ENCODE results near the gene CMIP.

CMIP gene

GRCh38 chr16:81629034-81629802, 184.6 kb downstream of the CMIP start:
- peak; percentile 67 for DNase-seq

DNA sequence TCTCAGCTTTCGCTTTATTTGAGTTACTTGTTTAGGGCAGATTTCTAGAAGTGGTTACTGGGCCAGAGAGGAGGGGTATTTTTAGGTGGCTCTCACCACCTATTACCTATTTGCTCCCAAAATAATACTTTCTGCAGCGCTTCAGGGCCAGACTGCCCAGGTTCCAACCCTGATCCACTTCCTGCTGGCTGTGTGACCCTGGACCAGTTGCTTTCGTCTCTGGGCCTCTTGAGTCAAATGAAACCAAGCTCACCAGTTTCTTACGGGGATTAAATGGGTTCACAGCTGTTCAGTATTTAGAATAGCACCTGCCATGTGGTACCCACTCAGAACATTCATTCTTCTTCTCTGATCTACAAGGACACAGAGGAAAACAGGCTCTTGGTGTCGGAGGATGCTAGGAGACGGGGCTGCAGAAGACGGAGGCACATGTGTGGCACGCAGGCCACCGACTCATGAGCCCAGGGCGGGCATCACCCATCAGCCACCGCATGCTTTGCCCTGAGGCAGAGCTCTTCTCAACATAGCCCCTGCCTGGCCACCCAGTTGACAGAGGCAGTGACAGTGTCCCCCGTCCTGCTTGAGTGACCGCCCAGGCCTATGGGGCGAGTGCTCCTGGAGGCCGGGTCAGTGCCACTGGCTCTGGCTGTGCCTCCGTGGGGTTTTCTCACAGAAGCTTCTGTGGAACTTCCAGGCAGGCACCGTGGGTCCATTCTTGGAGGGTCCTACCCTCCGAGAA, 185.5 kb downstream of the CMIP start:
- no peak for DNase-seq

DNA sequence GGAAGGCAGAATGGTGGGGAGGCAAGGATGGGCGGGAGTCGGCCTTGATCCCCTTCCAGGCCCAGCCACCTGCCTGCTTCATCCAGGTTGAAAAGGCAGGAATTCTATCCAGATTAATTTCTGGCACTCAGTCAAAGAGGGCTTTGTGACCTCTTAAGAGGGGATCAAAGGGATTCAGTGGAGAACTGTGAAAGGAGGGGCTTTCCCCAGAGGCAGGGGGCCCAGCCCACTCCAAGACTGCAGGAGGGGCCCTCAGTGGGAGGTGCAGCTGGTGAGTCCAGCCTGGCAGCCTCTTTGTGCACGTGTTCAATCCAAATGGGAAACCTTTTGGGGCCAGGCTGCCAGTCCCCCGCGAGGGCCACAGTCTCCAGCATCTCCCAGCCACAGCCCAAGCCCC, 186.0 kb downstream of the CMIP start:
- no peak for DNase-seq

- DNase-seq, result peak; percentile 92
Observed at GRCh38 chr16:81632392-81633146, 188.0 kb downstream of the CMIP start.

DNA sequence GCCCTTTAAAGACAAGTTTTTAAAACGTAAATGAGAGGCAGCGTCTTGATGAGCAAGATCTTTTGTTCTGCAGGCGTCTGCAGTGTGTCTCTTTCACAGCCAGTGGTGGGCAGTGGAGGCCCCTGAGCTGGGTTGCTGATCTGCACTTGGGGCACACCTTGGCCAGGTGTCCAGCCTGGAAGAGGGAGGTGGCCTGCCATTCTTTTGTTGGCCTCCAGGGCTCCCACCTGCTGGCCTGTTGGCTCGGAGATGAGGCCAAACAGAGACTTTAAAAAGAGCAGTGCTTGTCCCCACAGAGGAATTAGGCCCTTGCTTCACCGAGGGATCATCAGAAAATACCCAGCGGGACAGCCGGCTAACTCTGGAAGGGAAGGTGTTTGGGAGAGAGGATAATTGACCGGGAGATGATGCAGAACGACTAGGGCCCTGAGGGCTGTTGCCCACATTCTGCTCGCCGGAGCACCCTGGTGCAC, 188.6 kb downstream of the CMIP start:
- no peak for DNase-seq

DNA sequence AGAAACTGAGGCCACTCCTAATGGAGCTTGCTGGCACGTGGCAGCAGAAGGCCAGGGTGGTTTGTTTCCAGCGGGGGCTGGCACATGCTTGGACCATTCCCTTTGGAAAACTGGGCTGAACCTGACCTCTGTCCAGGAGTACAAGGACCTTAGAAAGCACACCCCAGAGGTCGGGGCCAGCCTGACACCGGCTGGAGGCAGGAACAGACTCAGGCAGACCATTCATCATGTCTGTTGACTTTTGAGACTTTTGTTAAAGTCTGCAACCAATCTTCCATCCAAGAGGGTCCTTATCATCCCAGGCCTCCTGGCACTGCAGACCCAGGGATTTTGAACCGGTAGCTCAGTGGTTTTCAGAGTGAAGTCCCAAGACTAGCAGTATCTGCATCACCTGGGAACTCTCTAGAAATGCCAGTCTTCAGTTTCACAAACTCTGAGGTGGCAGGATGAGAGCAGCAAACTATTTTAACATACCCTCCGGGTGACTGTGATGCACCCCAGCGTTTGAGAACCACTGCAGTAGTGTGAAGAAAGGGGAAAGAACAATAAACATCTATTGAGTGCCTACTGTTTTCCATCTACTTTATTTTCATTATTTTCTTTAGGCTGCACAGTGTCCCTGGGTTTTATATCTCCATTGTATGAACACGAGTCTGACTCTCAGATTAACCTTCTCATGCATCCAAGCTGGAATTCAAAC, 189.2 kb downstream of the CMIP start:
- DNase-seq, result peak; percentile 79

DNA sequence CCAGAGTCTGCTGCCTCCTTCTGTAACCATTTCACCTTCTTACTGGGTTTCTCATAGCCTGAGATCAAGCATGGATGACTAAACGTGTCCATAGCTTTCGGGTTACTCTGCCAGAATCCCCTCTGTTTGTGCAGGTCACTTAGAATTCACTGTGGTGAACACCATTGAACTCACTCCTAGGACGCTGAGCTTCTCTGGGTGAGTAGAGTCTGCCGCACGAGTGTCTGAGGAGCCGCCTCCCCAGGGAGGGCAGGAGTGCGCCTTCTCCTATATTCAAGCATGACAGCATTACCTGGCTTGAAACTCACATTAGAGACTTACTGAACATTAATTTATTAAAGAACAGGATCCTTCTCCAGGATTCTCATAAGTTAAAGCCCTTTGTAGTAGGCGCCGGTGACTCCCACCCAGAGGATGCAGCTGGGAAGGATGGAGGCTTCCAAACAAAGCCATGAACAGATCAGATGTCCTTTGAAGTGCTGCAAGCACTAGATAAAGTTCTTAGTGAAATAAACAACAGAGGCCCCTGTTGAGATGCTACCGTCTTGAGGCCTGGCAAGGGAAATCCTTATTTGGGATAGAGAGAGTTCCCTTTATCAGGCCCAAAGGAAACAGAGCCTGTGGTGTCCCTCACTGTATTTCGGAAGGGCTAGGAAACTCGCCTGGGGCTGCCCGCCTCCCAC, 189.9 kb downstream of the CMIP start:
- DNase-seq, result peak; percentile 96

- DNase-seq, result no peak
Observed at GRCh38 chr16:81635063-81635937, 190.7 kb downstream of the CMIP start.

- peak; percentile 92 for DNase-seq
Observed at GRCh38 chr16:81636298-81636993, 191.8 kb downstream of the CMIP start.

DNA sequence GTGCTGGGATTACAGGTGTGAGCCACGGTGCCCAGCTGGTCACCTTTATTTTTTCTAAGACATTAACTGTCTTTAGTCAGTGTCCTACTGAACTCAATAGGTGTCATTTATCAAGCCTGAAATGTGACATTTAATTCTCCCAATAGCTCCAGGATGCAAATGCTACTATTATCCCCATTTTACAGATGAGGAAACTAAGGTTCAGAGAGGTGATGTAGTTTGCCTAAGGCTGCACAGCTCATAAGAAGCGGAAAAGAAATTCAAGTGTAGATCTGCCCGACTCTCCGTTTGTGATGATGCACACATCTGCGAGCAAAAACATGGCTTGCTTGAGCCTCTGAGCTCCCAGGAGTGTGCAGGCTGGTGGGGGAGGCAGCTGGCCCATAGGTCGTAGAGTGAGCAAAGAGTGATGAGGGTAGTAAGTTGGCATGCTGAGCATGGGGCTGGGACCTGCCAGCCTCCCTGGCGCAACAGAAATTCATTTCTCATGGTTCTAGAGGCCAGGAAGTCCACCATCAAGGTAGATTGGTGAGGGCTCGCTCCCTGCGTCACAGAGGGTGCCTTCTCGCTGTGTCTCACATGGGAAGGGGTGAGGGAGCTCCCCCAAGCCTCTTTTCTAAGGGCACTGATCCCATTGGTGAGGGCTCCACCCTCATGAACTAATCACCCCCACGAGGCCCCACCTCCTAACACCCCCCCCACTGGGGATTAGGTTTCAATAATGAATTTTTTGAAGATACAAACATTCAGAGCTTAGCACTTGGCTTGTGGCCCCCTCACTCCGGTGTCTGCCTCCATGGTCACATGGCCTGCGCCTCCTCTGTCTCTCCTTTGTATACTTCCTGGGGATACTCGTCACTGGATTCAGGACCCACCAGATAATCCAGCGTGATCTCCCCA, 193.0 kb downstream of the CMIP start:
- DNase-seq, result no peak

DNA sequence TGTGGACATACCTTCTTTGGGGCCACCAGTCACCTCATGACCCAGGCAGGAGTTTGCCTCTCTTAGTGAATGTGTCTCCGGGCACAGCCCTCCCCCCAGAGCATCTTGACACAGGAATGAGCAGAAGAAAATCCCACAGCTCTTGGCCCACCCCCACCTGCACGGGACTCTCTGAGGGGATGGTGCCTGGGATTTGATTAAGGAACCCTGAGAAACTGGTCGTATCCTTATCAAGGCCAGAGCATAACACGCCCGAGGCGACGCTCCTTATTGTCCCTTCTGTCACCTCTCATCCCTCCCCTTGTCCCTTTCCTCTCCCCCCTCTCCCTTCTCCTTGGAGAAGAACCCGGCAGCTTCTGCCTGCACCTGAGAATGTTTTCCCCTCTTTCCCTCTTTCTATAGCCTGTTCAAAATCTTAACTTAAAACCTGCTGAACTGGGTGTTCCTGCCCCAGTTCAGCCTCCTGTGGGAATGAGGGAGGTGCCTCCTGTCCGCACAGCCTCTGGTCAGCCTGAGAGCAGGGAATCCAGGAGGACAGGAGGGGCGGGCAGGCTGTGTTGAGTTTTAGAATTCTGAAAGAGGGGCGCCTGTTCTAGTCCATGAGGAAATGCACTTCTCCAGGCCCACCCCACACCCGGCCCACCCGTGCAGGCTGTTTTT, 193.8 kb downstream of the CMIP start:
- no peak for DNase-seq

GRCh38 chr16:81639348-81639747, 194.7 kb downstream of the CMIP start:
- DNase-seq, result peak; percentile 72

DNA sequence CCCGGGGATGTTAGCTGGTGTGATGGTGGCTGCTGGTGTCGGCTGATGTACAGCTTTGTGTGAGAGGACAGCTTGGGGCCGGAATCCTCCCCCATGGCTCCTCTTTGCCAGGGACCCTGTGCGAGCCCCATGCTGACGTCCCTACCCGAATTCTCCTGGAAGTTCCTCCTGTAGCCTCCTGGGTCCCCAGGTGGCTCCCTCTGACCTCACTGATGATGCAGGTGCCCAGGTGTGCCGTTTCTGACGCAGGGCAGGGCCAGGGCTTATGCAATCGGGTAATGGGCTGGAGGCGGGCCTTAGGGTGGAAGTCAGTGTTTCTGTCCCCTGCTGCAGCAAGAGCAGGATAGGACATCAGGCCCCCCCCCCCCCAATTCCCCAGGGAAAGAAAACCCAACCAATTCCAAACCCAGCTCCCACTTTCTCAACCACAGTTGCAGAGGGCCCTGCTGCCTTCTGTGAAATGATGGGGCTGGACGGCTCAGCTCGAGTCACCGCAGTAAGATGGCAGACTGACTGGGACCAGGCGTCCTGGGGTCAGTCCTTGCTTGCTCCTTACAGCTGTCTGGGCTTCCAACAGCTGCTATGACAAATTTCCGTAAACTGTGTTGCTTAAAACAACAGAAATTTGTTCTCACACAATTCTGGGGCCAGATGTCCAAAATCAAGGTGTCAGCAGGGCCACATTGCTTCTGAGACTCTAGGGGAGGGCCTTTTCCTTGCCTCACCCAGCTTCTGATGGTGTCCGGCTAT, 195.5 kb downstream of the CMIP start:
- no peak for DNase-seq

DNA sequence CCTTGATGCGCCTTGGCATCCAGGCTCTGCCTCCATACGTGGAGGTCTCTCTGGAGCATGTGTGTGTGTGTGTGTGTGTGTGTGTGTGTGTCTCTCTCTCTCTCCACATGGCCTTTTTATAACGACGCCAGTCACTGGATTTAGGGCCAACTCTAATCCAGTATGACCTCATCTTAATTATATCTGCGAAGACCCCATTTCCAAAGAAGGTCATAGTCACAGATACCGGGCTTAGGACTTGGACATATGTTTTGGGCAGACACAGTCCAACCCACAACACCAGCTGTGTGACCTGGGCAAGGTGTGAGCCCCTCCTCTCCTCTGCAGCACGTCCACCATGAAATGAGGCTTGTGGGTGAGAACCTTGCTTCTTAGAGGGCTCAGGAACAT, 196.1 kb downstream of the CMIP start:
- DNase-seq, result no peak

- DNase-seq, result no peak
Observed at GRCh38 chr16:81641395-81642106, 196.9 kb downstream of the CMIP start.

DNA sequence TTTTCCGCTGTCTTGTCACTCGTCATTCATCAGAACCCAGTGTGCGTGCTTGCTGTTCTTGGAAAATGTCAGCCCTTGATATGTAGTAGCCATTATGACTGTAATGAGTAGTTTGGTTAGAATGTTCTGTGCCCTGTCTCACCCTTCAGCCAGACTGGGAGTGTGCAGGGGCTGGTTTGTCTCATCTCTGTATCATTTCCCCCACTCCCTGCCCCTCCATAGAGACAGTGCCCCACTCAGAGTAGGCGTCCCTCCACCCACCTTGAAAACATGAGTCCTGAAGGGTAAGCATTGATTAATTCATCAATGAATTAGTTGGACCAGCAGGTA, 197.5 kb downstream of the CMIP start:
- no peak for DNase-seq

- DNase-seq, result no peak
Observed at GRCh38 chr16:81642943-81643342, 198.3 kb downstream of the CMIP start.

- no peak for DNase-seq
Observed at GRCh38 chr16:81645266-81645694, 200.7 kb downstream of the CMIP start.

Measured in hematopoietic multipotent progenitor cell treated with erythropoietin and hydrocortisone succinate and interleukin-3 and kit ligand, for 4 days (in vitro differentiated cells).